M059J (cell line): ENCODE results near the gene PRM1. TPM values are rescaled to one million over a fixed set of nuclear protein-coding genes. Genes with fewer than 3 reads are reported as not detected.

Experiments used
- DNase-seq: peaks from one replicate; pipeline ENCODE4 v3.0.0-alpha.2; 2012; ENCODE audit warnings: low read depth
- total RNA-seq: library from RNA; depleted of rRNA; stranded (reverse); fragments of >200 nt; shearing (Covaris generic); gene quantifications from 2 replicates; pipeline ENCODE4 v1.2.3, GENCODE V29; 2014; rRNA removed

The PRM1 gene
- total RNA-seq, 1 experiment from 2014 or later = not detected

GRCh38 chr16:11236461-11237254 lies 44.5 kb downstream of the PRM1 start:
- DNase-seq = no peak

DNA sequence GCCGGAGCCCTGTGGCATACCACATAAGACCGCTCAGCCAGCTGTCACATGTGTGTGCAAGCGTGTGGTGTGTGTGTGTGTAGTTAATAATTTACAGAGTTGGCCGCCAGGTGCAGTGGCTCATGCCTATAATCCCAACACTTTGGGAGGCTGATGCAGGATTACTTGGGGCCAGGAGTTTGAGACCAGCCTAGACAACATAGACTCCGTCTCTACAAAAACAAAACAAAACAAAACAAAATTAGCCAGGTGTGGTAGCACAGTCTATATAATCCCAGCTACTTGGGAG lies 45.5 kb downstream of the PRM1 start:
- no peak for DNase-seq

DNA sequence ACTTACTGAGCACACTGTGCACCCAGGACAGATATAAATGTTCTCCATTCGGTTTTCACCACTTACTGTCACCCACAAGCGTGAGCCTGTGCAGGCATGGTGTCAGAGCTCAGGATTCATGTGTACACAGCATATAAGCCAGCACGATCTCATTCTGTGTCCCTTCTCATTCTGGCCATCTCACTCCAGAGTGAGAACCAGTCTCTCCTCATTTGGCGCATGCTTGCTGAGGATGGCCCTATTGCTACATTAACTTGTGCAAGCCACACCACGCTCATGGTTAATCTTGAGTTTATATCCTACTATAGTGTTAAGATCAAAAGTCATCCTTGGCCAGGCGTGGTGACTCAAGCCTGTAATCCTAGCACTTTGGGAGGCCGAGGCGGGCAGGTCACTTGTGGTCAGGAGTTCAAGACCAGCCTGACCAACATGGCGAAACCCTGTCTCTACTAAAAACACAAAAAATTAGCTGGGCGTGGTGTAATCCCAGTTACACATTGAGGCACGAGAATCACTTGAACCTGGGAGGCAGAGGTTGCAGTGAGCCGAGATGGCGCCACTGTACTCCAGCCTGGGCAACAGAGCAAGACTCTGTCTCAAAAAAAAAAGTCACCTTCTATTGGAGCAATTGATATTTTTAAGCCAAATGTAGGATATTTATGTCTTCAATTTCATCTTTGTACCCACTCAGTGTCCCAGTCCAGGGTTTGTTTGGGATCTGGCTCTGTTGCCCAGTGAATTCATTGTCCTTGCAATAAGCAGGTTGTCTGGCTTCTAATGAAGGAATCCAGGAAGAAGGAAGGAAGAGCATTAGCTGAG lies 46.0 kb downstream of the PRM1 start:
- peak; percentile 79 for DNase-seq

DNA sequence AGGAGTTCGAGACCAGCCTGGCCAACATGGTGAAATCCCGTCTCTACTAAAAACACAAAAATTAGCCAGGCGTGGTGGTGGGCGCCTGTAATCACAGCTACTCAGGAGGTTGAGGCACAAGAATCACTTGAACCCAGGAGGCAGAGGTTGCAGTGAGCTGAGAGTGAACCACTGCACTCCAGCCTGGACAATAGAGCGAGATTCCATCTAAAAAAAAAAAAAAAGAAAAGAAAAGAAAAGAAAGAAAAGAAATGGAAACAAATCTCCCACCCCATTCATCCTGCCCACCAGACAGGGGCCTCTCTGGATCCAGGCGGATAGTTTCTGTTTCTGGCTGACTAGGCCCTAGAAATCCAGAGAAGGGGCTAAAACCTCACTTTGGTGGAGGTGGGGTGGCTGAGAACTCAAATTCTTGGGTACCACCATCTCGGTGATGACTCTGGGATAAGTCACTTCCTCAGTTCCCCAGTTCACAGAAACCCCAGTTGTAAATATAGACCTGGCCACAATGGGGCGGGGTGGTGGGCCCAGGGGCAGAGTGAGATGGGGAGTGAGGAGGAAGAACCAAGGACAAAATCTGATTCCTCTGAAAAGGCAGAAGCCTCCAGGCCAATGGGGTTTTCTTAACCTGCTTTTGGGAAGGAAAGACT lies 47.3 kb downstream of the PRM1 start:
- peak; percentile 73 for DNase-seq

GRCh38 chr16:11232852-11233726 lies 48.0 kb downstream of the PRM1 start:
- DNase-seq = no peak

DNA sequence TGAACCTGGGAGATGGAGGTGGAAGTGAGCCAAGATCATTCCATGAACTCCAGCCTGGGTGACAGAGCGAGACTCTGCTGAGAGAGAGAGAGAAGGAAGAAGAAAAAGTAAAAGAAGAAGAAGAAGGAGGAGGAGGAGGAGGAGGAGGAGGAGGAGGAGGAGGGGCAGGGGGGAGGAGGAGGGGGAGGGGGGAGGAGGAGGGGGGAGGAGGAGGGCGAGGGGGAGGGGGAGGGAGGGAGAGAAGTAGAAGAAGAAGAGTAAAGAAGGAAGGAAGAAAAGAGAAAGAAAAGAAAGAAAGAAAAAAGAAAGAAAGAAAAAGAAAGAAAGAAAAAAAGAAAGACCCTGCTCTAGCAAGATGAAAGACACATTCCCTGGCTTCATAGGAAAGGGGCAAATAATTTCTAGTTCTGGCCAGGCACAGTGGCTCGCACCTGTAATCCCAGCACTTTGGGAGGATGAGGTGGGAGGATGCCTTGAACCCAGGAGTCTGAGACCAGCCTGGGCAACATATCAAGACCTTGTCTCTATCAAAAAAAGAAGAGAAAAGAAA lies 48.8 kb downstream of the PRM1 start:
- DNase-seq = no peak

- no peak for DNase-seq
Observed at GRCh38 chr16:11231367-11231970, 49.7 kb downstream of the PRM1 start.

Other genes with a start within 250 kb of the PRM1 start
- 6.6 and 8.3 TPM in 2 replicates for gene SOCS1, start 25.1 kb downstream of the PRM1 start, total RNA-seq
- gene TNP2, start 12.0 kb downstream of the PRM1 start, total RNA-seq = not detected in 2 replicates
- gene PRM3, start 7.7 kb downstream of the PRM1 start, total RNA-seq = not detected in 2 replicates
- not detected in 2 replicates for gene PRM2, start 4.8 kb downstream of the PRM1 start, total RNA-seq
- gene RMI2, start 64.1 kb upstream of the PRM1 start, total RNA-seq = 42.6 and 46.9 TPM in 2 replicates